CD4-positive, alpha-beta T cell treated with Interleukin-10 for 1 hour (primary cell): ENCODE data around the gene LRRC70.
"Not testable (repeated sequence)": the region's sequence is repeated elsewhere in the genome, so short reads cannot be mapped to it uniquely, and the experiment has no call there.

Source experiments
- DNase-seq: peaks from one replicate; pipeline ENCODE4 v3.0.0-alpha.2; 2020

Gene LRRC70

GRCh38 chr5:62608529-62609511 lies 30.2 kb downstream of the LRRC70 start:
- DNase-seq, result no peak

- DNase-seq, result no peak
Measured at GRCh38 chr5:62614355-62614754, 35.7 kb downstream of the LRRC70 start.

- no peak for DNase-seq
Measured at GRCh38 chr5:62616615-62617277, 38.1 kb downstream of the LRRC70 start.

- no peak for DNase-seq
Measured at GRCh38 chr5:62617943-62618342, 39.3 kb downstream of the LRRC70 start.

- no peak for DNase-seq
Measured at GRCh38 chr5:62620761-62621160, 42.1 kb downstream of the LRRC70 start.

GRCh38 chr5:62621280-62621679 lies 42.7 kb downstream of the LRRC70 start:
- DNase-seq, result no peak

GRCh38 chr5:62623271-62623670 lies 44.7 kb downstream of the LRRC70 start:
- no peak for DNase-seq

- not testable (repeated sequence) for DNase-seq
Measured at GRCh38 chr5:62624436-62624835, 45.8 kb downstream of the LRRC70 start.

GRCh38 chr5:62626534-62626933 lies 47.9 kb downstream of the LRRC70 start:
- no peak for DNase-seq

- no peak for DNase-seq
Measured at GRCh38 chr5:62627121-62627520, 48.5 kb downstream of the LRRC70 start.

GRCh38 chr5:62627901-62628300 lies 49.3 kb downstream of the LRRC70 start:
- no peak for DNase-seq
